GM23338 (cell line): Measurements from ENCODE around the gene PTPRN2. TPM values are rescaled to one million over a fixed set of nuclear protein-coding genes. Genes with fewer than 3 reads are reported as not detected.

ENCODE experiments used
- ATAC-seq: fragments of 200-7000 bp; cut with Tn5 transposase; 3 replicates; pipeline ENCODE4 v1.9.1; 2020
- DNase-seq: peaks from one replicate; pipeline ENCODE4 v3.0.0-alpha.2; 2015; ENCODE audit warnings: low spot score
- H2AFZ ChIP-seq: fragments of 200-600 bp; sonication (generic); 2 replicates; pipeline ENCODE4 v1.8.0; 2016; ENCODE audit warnings: antibody characterized with exemption, mild to moderate bottlenecking, moderate library complexity
- H3F3A ChIP-seq: fragments of 200-600 bp; sonication (generic); replicated peaks from 2 replicates; pipeline ENCODE4 v1.8.0; 2017; ENCODE audit warnings: antibody characterized with exemption, mixed run types, low read depth
- H3K27ac ChIP-seq: fragments of 200-600 bp; sonication (generic); 2 replicates; pipeline ENCODE4 v1.6.1; 2016; ENCODE audit warnings: low read depth
- H3K27me3 ChIP-seq: fragments of 200-600 bp; sonication (generic); 2 replicates; pipeline ENCODE4 v1.8.0; 2016; ENCODE audit warnings: mild to moderate bottlenecking, mixed run types, moderate library complexity; ENCODE audit not compliant: insufficient read depth
- H3K36me3 ChIP-seq: fragments of 200-600 bp; sonication (generic); 2 replicates; pipeline ENCODE4 v1.8.0; 2016; ENCODE audit warnings: mild to moderate bottlenecking; ENCODE audit not compliant: insufficient read depth
- H3K4me1 ChIP-seq: fragments of 200-600 bp; sonication (generic); 2 replicates; pipeline ENCODE4 v1.8.0; 2016; ENCODE audit warnings: mild to moderate bottlenecking, moderate library complexity; ENCODE audit not compliant: insufficient read depth
- H3K4me2 ChIP-seq: fragments of 200-600 bp; sonication (generic); 2 replicates; pipeline ENCODE4 v1.7.1; 2017; ENCODE audit warnings: mixed run types
- H3K4me3 ChIP-seq: fragments of 200-600 bp; sonication (generic); 2 replicates; pipeline ENCODE4 v1.6.1; 2016; ENCODE audit warnings: mixed run types
- H3K79me2 ChIP-seq: fragments of 200-600 bp; sonication (generic); replicated peaks from 2 replicates; pipeline ENCODE4 v1.8.0; 2017; ENCODE audit warnings: mild to moderate bottlenecking; ENCODE audit not compliant: insufficient read depth
- H3K9me2 ChIP-seq: fragments of 200-600 bp; sonication (generic); 2 replicates; pipeline ENCODE4 v1.8.0; 2017; ENCODE audit not compliant: insufficient read depth
- H4K20me1 ChIP-seq: fragments of 200-600 bp; sonication (generic); replicated peaks from 2 replicates; pipeline ENCODE4 v1.8.0; 2017; ENCODE audit warnings: mild to moderate bottlenecking; ENCODE audit not compliant: insufficient read depth
- H3K27ac Mint-ChIP-seq: 2 replicates; pipeline ENCODE4 v1.8.0; 2020; ENCODE audit warnings: inconsistent platforms, mild to moderate bottlenecking, moderate library complexity, mixed read lengths
- H3K27me3 Mint-ChIP-seq: 3 replicates; pipeline ENCODE4 v1.8.0; 2022; ENCODE audit warnings: low read depth, mild to moderate bottlenecking, moderate library complexity, mixed read lengths, inconsistent platforms; ENCODE audit not compliant: insufficient read depth, poor library complexity
- H3K36me3 Mint-ChIP-seq: 3 replicates; pipeline ENCODE4 v1.8.0; 2021; ENCODE audit warnings: low read depth, mild to moderate bottlenecking, inconsistent platforms, moderate library complexity, mixed read lengths
- H3K4me1 Mint-ChIP-seq: 3 replicates; pipeline ENCODE4 v1.8.0; 2020; ENCODE audit warnings: mild to moderate bottlenecking, inconsistent platforms, mixed read lengths
- H3K4me3 Mint-ChIP-seq: 3 replicates; pipeline ENCODE4 v1.8.0; 2021; ENCODE audit warnings: moderate library complexity, mild to moderate bottlenecking, inconsistent platforms, mixed read lengths
- H3K9me3 Mint-ChIP-seq: 3 replicates; pipeline ENCODE4 v1.8.0; 2020; ENCODE audit warnings: moderate library complexity, mild to moderate bottlenecking, inconsistent platforms, mixed read lengths
- CREB1 ChIP-seq: fragments of 250-450 bp; sonication (Bioruptor Pico); IDR thresholded peaks from 2 replicates; pipeline ENCODE4 v1.5.0; 2020; ENCODE audit warnings: low read depth, mild to moderate bottlenecking, moderate library complexity
- CTCF ChIP-seq, 2 experiments: fragments of 200-600 bp in 1 of 2; sonication (generic) in 1 of 2; conservative IDR thresholded peaks; 2 replicates each; pipeline versions ENCODE4 v1.5.1 to v1.6.1; 2016 to 2017; ENCODE audit warnings: antibody characterized with exemption in 2 of 2, low read depth in 2 of 2, mild to moderate bottlenecking in 2 of 2, moderate library complexity in 1 of 2
- EZH2phosphoT487 ChIP-seq: fragments of 200-600 bp; sonication (generic); IDR thresholded peaks from one replicate; pipeline ENCODE4 v1.8.1; 2018; ENCODE audit warnings: antibody characterized with exemption; ENCODE audit not compliant: unreplicated experiment
- JUNB ChIP-seq: IDR thresholded peaks from one replicate; pipeline ENCODE4 v1.6.1; 2016; ENCODE audit warnings: antibody characterized with exemption; ENCODE audit not compliant: unreplicated experiment
- POLR2AphosphoS5 ChIP-seq: IDR thresholded peaks from 2 replicates; pipeline ENCODE4 v1.6.1; 2016; ENCODE audit warnings: antibody characterized with exemption, low read depth
- STAT1 ChIP-seq: IDR thresholded peaks from one replicate; pipeline ENCODE4 v1.6.1; 2016; ENCODE audit warnings: antibody characterized with exemption; ENCODE audit not compliant: unreplicated experiment
- ZNF114 ChIP-seq: fragments of 250-450 bp; sonication (Bioruptor Pico); IDR thresholded peaks from 2 replicates; pipeline ENCODE4 v1.5.0; 2020; ENCODE audit warnings: mild to moderate bottlenecking, moderate library complexity
- ZNF331 ChIP-seq: fragments of 250-450 bp; sonication (Bioruptor Pico); IDR thresholded peaks from 2 replicates; pipeline ENCODE4 v1.5.0; 2020; ENCODE audit warnings: low read depth, mild to moderate bottlenecking, moderate library complexity
- polyA plus RNA-seq: library from polyadenylated mRNA; unstranded; fragments of >200 nt; fragmentation: Nextera tagmentation; extraction: Ambion mirVana; gene quantifications from 2 replicates; pipeline ENCODE4 v1.2.1, GENCODE V29; 2016
- total RNA-seq: library from RNA; depleted of rRNA; stranded (reverse); fragments of >200 nt; shearing (Covaris generic); gene quantifications from 2 replicates; pipeline ENCODE4 v1.2.3, GENCODE V29; 2014
- TF ChIP-seq, protein P1 (sequence below): IDR thresholded peaks from one replicate; pipeline ENCODE4 v1.6.1; 2018; ENCODE audit warnings: antibody characterized with exemption; ENCODE audit not compliant: unreplicated experiment
- TF ChIP-seq, protein P2 (sequence below): fragments of 250-450 bp; sonication (Bioruptor Pico); IDR thresholded peaks from 2 replicates; pipeline ENCODE4 v1.5.0; 2020; ENCODE audit warnings: mild to moderate bottlenecking, moderate library complexity

Gene PTPRN2
- total and polyA plus RNA-seq, 2 experiments from 2014 or later, result 0.87 to 4.0 TPM

- Mint-ChIP-seq H3K36me3 (peaks cover 38% of the 10 kb centered on the region), H3K27me3 (peaks cover 7% of the 10 kb centered on the region), H3K4me1 (no peaks in the 10 kb centered on the region), H3K27ac (no peak overlapping the region), H3K4me3 (no peak overlapping the region), H3K9me3 (peaks cover 85% of the 10 kb centered on the region)
- H3K4me1 ChIP-seq, result no peaks in the 10 kb centered on the region
- no peaks in the 10 kb centered on the region for H3K27me3 ChIP-seq
- DNase-seq, result no peak
- H3K4me3 ChIP-seq, result no peak overlapping the region
- H2AFZ ChIP-seq, result no peak overlapping the region
- no peaks in the 10 kb centered on the region for H3F3A ChIP-seq
- ATAC-seq, result no peak
- H3K4me2 ChIP-seq, result no peak overlapping the region
- no peaks in the 10 kb centered on the region for H3K36me3 ChIP-seq
- H3K79me2 ChIP-seq, result no peaks in the 10 kb centered on the region
- no peak overlapping the region for H3K27ac ChIP-seq
- no peaks in the 10 kb centered on the region for H3K9me2 ChIP-seq
- TF ChIP-seq, protein P1, sequence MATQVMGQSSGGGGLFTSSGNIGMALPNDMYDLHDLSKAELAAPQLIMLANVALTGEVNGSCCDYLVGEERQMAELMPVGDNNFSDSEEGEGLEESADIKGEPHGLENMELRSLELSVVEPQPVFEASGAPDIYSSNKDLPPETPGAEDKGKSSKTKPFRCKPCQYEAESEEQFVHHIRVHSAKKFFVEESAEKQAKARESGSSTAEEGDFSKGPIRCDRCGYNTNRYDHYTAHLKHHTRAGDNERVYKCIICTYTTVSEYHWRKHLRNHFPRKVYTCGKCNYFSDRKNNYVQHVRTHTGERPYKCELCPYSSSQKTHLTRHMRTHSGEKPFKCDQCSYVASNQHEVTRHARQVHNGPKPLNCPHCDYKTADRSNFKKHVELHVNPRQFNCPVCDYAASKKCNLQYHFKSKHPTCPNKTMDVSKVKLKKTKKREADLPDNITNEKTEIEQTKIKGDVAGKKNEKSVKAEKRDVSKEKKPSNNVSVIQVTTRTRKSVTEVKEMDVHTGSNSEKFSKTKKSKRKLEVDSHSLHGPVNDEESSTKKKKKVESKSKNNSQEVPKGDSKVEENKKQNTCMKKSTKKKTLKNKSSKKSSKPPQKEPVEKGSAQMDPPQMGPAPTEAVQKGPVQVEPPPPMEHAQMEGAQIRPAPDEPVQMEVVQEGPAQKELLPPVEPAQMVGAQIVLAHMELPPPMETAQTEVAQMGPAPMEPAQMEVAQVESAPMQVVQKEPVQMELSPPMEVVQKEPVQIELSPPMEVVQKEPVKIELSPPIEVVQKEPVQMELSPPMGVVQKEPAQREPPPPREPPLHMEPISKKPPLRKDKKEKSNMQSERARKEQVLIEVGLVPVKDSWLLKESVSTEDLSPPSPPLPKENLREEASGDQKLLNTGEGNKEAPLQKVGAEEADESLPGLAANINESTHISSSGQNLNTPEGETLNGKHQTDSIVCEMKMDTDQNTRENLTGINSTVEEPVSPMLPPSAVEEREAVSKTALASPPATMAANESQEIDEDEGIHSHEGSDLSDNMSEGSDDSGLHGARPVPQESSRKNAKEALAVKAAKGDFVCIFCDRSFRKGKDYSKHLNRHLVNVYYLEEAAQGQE, result no peak
- TF ChIP-seq, protein P2, sequence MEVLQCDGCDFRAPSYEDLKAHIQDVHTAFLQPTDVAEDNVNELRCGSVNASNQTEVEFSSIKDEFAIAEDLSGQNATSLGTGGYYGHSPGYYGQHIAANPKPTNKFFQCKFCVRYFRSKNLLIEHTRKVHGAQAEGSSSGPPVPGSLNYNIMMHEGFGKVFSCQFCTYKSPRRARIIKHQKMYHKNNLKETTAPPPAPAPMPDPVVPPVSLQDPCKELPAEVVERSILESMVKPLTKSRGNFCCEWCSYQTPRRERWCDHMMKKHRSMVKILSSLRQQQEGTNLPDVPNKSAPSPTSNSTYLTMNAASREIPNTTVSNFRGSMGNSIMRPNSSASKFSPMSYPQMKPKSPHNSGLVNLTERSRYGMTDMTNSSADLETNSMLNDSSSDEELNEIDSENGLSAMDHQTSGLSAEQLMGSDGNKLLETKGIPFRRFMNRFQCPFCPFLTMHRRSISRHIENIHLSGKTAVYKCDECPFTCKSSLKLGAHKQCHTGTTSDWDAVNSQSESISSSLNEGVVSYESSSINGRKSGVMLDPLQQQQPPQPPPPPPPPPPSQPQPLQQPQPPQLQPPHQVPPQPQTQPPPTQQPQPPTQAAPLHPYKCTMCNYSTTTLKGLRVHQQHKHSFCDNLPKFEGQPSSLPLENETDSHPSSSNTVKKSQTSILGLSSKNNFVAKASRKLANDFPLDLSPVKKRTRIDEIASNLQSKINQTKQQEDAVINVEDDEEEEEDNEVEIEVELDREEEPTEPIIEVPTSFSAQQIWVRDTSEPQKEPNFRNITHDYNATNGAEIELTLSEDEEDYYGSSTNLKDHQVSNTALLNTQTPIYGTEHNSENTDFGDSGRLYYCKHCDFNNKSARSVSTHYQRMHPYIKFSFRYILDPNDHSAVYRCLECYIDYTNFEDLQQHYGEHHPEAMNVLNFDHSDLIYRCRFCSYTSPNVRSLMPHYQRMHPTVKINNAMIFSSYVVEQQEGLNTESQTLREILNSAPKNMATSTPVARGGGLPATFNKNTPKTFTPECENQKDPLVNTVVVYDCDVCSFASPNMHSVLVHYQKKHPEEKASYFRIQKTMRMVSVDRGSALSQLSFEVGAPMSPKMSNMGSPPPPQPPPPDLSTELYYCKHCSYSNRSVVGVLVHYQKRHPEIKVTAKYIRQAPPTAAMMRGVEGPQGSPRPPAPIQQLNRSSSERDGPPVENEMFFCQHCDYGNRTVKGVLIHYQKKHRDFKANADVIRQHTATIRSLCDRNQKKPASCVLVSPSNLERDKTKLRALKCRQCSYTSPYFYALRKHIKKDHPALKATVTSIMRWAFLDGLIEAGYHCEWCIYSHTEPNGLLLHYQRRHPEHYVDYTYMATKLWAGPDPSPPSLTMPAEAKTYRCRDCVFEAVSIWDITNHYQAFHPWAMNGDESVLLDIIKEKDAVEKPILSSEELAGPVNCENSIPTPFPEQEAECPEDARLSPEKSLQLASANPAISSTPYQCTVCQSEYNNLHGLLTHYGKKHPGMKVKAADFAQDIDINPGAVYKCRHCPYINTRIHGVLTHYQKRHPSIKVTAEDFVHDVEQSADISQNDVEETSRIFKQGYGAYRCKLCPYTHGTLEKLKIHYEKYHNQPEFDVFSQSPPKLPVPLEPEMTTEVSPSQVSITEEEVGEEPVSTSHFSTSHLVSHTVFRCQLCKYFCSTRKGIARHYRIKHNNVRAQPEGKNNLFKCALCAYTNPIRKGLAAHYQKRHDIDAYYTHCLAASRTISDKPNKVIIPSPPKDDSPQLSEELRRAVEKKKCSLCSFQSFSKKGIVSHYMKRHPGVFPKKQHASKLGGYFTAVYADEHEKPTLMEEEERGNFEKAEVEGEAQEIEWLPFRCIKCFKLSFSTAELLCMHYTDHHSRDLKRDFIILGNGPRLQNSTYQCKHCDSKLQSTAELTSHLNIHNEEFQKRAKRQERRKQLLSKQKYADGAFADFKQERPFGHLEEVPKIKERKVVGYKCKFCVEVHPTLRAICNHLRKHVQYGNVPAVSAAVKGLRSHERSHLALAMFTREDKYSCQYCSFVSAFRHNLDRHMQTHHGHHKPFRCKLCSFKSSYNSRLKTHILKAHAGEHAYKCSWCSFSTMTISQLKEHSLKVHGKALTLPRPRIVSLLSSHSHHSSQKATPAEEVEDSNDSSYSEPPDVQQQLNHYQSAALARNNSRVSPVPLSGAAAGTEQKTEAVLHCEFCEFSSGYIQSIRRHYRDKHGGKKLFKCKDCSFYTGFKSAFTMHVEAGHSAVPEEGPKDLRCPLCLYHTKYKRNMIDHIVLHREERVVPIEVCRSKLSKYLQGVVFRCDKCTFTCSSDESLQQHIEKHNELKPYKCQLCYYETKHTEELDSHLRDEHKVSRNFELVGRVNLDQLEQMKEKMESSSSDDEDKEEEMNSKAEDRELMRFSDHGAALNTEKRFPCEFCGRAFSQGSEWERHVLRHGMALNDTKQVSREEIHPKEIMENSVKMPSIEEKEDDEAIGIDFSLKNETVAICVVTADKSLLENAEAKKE, result no peak
- TF ChIP-seq POLR2AphosphoS5 (no peak), EZH2phosphoT487 (no peak), CREB1 (CRISPR knock-in tag) (no peak), CTCF (conservative IDR thresholded peaks at IDR 0.05; ENCODE audit: low read depth in 2 of 2) (no peak), JUNB (no peak), ZNF331 (CRISPR knock-in tag) (no peak), STAT1 (no peak), ZNF114 (CRISPR knock-in tag) (no peak)
- no peaks in the 10 kb centered on the region for H4K20me1 ChIP-seq
Observed at GRCh38 chr7:158374146-158374545, 213.5 kb downstream of the PTPRN2 start.
